Measurements from ENCODE around the gene ZDHHC14. TPM values are rescaled to one million over a fixed set of nuclear protein-coding genes. Genes with fewer than 3 reads are reported as not detected.
A peak's percentile ranks its signal among the peaks of the same experiment; 100 is the strongest.

Gene ZDHHC14
- polyA plus RNA-seq, 1 donor: 6.7 TPM

DNA sequence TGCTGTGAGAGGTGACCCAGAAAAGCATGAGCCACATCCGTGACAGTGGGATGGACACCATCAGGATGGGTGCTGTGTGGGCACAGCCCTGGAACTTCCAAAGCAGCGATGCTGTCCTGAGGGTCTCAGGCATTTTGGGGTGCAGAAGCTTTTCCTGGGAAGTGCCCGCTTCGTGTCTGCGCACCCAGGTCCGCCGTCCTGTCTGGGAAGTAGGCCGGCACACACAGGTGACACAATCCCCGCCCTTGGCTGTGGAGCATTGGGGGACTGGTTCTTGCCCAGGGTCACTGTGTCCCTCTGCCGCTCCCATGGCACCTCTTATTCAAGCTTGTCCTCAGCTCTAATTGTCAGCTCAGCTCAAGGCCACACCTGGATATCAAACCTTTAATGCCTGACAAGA, 112.6 kb downstream of the ZDHHC14 start:
- no peak for DNase-seq

DNA sequence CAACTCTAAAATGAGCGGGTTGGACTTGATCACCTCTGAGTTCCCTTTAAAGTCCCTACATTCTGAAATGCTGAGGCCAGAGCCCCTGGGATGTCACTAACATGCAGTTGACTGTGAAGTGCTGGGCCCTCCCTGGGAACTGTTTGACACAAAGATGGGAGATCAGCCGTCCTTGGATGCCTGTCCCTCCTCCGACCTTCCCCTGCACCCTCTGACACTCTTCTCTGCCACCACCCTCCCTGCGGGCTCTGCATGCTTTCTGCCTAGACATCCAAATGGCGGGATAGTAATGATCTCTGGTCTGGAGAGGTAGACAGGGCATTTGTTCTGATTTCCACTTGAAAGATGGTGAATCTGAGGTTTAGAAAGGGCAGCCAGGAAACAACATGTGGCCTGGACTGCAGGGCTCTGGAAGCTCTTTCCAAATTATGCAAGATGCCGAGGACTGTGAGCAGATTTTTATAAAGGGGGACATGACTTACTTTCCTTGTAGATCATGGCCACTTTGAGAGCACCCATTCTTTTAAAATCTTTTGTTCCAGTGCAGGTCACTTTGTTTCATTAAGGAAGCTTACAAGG, 113.2 kb downstream of the ZDHHC14 start:
- DNase-seq: no peak

DNA sequence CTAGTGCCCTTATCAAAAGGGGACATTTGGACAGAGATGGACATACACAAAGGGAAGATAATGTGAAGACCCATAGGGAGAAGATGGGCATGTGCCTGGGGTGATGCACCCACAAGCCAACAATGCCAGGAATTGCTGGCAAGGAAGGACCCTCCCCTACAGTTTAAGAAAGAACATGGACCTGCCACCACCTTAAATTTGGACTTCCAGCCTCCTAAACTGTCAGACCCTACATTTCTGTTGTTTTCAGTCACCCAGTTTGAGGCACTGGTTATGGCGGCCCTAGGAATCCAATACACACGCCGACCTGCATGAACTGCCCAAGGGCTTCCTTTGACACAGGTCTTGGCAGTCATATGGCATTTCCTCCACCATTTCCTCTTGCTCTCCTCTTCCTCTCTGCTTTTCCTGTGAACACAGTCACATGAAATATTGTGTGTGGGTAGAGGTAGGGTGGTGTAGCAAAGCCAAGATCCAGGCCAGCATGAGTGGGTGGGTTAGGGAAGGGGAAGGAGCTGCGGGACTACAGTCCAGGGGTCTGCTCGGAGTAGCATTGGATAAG, 115.6 kb downstream of the ZDHHC14 start:
- no peak for DNase-seq

DNA sequence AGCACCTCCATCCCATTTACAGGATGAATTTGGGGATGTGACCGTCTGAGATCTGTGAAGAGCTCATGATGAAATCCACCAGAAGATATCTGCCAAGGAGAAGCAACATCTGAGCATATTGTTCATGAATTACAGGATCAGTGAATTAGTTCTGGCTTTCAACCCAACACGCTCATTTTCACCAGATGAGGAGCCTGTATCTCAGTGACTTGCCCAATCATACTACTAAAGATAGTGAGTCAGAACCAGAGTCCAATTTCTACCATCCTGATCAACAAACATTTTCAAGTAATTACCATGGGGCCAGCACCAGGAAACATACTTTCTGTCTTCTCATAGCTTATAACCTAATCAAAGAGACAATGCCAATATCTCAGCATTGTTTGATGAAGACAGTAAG, 116.6 kb downstream of the ZDHHC14 start:
- DNase-seq: no peak

DNA sequence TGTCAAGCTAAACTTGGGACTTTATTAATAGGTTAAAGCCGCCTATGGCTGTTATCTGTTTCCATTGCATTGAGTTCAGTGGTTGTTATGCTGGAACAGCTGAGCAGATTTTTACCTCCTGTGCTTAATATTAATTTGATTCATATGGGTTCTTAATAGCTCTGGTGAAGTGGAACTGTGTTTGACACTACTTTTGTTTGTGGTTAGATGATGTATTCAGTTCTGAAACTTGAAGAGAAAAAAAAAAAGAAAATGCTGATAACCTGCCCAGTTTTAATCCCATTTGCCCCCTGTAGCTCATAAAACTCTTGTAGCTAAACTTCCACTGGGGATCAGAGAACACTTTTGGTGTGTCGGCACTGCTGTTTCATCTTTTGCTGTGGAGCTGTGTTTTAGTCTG, 117.8 kb downstream of the ZDHHC14 start:
- no peak for DNase-seq

DNA sequence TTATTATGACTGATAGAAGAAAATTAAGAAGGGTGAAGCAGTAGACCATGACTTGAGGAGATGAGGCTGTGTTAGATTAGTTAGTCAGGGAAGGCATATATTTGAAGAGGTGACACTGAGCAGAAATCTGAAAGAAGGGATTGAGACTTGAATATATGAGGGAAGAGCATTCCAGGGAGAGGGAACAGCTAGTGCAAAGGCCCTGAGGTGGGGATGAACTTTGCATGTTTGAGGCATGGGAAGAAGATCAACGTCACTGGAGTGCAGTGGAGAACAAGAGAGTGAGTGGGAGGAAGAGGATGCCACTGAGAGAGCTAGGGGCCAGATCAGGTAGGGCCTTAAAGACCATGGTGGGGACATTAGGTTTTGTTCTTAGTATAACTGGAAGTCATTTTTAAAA, 119.0 kb downstream of the ZDHHC14 start:
- DNase-seq: no peak

DNA sequence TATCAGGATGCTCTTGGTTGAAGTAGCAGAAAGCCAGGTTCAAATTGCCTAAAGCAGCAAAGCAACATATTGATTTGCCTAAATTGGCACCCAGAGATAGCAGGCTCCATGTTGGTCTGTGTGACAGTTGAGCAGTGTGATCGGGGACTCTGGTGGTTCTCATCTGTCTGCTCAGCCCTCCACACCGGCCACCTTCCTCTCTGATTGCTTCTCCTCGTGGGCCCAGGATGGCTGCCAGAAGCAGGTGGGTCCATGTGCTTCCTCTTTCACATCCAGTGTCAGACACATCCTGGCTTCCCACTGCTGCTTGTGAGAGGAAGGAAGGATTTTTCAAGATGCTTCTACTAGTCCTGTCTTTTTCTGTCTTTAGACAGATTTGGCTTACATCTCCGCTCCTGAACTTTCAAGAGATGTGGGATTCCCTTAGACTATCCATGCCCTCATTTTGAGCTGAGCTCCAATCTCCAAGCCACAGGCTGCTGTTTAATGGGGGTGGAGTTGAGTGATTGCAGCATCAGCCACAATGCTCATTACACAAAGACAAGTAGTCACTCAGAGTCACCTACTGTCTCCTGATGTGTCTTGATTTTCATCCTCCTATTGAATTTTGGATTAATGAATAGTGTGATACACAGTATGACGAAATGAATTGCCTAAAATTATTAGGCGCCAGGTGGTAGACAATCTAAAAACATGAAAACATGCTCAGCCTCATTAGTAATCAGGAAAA, 122.2 kb downstream of the ZDHHC14 start:
- DNase-seq: no peak

DNA sequence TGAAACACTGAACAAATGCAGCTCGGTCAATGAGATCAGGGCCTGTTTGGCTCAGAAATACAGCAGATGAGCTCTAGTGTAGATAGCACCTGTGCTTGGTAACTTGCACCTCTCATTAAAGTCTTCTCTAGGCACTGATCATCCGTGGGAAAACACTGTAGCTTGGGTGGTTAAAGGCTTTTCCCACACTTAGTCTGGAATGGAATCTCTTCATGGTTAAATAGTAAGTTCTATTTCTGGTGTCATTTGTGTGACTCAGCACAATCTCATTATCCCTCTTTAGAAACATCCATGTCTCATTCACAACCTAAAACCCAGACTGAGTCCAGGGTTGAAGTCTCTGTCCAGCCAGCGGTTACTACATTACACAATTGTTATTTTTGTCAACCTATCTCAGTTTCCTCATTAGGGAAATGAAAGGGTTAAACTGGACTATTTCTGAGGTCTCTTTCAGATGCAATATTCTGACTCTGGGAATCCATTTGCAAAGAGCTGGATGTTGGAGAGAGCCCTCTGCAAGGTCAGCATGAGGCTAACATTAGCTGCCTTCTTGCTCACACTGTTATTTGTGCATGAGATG, 125.0 kb downstream of the ZDHHC14 start:
- no peak for DNase-seq

DNA sequence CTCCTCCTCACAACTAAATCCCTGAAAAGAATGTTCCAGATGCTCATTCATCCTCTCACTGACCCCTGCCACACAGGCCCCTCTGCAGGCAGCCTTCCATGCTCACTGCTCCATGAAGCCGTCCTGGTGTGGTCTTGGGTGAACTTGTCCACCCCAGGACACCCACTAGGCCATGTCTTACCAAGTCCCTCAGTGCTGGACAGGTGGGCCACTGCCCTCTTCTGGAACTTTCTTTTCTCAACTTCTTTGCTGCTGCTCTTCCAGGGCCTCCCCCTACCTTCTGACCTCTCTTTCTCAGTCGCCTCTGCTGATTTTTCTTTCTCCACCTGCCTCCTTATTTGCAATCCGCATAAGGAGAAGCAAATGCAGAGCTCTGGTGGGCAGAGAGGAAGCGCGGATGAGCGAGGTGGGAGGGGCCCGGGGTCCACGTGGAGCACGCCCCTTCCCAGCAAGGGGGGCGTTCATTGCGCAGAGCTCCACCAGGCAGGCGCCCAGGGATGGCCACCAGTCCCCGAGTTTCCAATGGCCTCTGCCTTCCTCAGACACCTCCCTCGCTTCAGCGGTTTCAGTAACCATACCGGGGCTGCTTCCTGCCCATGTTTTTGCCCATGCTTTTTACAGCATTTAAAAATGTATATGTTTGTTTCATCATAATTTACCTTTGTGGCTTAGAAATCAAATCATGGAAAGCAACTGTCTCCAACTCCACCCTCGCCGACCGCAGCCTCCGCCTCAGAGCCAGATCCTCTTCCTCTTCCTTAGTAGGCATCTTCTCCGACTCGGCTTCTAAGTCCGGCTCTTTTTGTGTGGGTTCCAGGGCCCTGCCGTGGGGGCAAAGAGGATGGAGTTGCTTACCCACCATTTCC, 129.6 kb downstream of the ZDHHC14 start:
- no peak for DNase-seq

DNA sequence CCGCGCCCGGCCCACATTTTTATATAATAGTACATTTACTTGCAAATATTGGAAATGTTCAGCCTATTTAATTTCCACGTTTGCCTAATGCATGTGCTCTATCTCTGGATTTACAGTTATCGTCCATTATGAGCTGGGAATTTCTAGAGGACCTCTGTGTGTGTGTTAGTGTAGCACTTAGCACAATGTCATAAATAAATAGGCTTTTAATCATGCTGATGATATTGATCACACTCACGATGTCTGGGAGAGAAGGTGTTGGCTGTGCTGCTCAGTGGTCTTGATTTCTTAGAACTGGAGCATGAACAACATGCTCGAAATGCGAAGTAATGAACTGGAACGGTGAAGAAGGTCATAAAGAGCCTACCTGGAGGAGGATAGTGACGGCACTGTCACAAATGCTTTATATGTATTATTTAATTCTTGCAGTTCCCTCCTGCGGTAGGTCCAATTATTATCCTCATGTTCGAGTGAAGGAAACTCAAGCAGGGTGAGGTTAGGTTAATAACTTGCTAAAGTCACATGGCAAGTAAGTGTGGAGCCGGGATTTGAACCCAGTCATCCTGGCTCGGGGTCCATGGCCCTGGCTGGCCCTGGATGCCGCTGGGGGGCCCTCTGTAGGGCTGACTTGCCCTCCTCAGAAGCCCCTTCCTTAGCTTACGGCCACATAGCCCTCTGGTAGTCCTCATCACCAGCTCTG, 130.8 kb downstream of the ZDHHC14 start:
- DNase-seq: no peak

DNA sequence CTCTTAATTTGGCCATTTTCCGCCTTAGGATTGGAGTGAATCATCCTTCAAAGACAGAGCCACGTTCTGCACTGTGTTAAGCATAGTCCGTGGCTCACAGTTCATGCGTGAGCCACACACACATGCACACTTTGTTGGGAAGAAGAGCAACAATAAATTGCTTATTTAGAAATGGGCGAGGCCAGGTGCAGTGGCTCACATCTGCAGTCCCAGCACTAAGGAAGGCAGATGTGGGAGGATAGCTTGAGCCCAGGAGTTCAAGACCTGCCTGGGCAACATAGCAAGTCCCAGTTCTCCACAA, 131.3 kb downstream of the ZDHHC14 start:
- DNase-seq: no peak

DNA sequence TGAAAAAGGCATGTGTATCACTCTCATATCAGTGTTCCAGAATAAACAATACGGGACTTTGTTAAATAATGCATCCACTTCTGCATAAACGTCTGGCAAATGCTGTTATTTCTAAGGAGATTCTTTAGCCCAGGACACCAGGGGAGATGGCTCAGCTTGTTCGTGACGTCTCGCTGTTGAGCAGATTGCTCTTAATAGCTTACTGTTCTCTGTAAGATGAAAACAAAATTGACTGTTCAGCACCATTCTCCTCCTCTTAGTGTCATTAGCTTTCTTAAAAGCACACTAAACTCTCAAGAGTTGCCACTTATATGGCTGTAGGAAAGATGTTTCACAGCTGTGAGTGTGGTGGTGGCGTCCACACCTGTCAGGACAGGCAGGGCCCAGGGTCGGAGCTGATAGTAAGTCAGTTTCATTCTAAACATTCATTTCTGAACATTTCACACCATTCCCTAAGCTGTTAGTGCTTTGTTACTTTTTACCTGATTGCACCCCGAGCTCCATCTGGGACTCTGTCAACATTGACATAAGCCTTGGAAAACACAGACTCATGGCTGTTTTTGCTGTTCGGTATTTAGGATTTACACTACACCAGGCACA, 132.1 kb downstream of the ZDHHC14 start:
- DNase-seq: no peak

DNA sequence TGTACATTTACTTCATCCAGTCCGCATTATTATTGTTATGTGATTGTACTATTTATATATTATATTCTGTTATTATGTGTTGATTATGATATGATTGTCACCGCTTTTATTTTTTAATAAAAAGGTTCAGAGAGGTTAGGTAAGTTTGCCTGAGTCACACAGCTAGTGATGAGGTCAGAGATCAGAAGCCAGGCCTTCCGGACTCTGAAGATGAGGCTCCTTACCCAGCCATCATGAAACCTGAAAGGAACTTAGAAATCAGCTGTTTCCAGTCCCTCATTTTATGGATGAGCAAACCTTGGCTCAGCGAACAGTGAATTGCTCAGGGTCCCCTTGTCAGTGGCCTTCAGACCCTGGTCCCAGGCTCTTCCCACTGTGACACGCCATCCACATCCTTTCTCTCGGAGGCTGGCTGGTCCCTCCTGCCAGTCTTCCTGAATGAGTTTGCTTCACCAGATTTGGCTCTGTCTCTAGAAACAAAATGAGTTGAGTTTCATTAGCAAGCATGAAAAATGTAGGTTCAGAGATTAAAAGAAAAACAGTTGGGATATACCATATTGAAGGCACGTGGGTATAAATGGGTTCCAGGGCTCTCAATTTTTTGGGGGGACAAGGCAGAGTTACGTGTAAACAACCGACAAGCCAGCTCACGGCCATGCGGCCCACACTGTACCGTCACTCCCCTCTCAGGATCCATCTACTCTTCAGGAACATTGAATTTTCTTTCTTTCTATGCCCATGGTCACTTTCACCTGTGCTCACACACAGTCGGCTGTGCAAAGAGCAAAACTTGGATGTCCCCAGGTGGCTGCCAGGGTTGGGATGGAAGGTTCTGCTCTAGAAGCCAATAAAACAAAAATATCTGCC, 132.9 kb downstream of the ZDHHC14 start:
- DNase-seq: no peak

DNA sequence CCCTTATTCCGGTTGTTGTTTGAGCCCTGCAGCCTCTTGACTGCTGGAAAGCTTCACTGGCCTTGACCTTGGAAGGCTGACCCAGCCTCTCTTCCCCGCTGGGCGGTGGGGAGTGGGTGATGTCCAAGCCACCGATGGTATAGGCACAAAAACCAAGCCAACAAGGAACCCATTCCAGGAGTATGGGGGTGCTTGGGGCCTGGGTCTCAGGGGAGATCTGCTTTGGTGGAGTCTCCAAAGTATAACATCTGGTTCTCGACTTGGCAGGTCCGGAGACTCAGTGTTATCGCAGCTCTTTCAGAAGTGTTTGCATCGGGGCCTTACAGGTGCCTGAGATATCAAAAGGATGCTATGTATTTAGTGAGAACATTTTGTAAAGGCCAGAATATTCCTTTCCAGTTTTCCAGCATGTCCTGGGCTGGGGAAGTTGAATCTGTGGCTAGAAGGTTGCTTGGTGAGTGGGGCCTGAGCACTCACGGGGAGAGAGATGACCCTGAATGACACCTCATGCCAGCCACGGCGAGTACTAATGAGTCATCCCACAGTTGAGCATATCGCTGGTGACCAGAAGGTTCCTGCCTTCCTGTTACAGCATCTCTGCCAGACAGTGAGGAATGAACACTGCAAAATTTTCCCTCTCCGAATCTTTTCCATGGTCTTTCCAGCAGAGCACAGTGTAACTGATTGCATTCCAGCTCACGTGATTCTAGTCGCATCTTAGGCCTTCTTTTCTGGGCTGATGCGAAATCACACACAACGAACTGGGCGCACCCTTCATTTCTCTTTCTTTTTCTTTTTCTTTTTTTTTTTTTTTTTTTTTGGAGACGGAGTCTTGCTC, 133.9 kb downstream of the ZDHHC14 start:
- no peak for DNase-seq

DNA sequence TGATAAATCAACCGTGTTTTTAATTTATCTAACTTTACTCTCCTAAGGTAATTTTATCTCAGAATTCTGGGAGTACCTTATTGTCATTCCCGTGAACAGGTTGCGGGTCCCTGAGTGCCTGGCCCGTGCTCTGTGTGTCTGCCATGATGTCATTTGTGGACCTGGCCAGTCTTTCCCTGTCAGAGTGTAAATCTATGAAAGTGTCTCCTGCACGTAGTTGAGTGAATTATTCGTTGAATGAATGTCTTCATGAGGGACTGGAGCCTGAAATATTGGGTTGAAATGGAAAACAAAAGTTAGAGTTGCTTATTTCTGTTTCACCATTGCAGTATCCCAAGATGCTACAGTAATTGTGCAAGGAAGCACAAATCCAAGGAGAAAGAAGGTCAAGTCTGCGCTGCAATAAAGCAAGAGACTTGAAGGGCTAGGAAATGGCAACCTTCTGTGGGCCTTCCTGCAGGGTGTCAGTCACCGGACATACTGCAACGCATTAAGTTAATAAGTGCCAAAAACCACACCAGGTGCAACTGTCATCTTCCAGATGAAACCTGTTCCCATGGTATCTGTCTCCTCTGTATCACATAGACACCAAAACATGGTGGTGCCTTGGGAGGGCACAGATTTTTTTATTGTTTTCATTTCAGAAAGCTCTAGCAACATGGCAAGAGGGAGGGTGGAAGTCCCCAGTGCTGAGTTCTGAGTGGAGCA, 135.5 kb downstream of the ZDHHC14 start:
- DNase-seq: no peak

DNA sequence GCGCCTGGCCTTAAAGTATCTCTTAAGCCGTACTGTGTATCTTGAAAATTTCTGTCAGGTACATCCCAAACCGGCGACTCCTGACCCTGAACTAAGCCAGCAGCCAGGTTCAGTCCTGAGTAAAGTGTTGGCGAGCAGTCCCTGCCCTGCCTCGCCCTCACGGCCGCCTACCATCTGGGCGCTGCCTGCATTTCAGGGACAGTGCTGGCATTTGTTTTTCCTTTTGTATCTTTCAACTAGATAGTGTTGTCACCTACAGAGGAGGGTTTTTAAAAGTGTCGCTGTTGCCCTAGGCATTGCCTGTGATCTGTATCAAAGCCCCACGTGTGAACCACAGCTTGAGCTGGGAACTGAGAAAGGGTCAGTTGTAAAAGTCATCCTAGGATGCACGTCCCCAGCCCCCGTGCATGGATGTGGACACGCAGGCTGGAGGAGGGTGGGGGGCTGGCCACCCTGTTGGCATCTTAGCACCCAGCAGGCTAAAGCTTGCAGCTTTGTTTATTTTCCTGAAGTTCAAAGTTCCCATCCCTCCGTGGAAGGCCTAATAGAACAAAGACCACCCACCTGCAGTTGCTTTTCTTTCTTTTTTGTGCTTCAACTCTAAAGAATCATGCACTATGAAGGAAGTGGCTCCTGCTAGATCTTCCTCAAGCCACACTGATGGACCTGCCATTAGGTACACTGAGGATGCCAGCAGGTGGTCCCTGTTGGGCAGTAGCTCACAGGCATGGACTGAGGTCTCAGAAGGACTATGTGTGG, 136.8 kb downstream of the ZDHHC14 start:
- DNase-seq: no peak

DNA sequence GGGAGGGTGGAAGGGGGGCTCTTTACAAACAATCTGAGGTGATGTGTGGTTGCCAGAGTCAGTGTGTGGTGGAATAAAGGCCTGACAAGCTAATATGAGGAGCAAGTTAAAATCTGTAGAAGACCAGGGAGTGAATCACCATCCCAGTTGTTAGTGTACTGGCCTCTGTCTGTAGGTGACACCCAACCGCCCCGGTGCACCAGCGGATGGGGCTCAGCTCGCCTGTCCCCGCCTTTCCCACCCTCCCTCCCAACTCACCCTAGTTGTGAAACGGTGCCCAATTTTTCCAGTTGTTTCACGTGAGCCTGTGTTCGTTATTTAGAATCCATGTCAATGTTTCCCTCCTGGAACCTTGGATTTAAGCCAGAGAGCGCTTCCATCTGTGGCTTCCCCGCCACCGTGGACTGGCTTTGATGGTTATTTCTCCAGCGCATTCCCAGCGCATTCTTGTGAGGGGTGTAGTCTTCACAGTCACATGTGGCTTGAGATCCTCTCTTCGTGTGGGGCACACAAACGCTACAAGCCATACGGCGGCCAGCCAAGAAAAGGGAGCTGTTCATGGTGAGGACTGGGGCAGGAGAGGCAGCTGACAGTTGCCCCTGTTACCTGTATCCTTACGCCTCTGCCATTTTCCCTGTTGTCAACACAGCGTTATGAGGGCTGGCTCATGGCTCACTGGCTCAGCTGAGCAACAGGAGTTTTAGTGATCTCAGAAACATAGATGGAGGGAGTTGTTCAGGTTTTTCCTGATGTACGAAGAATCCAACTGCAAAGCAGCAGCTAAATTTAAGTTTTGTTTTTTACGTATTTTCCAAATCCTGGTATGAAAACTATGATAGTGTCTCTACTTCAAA, 137.6 kb downstream of the ZDHHC14 start:
- peak; percentile 19 for DNase-seq
